ENCODE results near the gene LYPD6B.

LYPD6B gene

GRCh38 chr2:149038442-149039212, at the start of gene LYPD6B:
Gene LYPD6B (plus strand): TSS chr2:149038699. CDS start chr2:149130949, 92,250 bp downstream.
- DNase-seq (ENCODE audit: low spot score) = peak; percentile 44

- DNase-seq (ENCODE audit: low spot score) = peak; percentile 59
These were observed 48.5 kb upstream of the LYPD6B start for GRCh38 chr2:148989882-148990493.

- no peak for DNase-seq (ENCODE audit: low spot score)
These were observed 47.5 kb upstream of the LYPD6B start for GRCh38 chr2:148990968-148991367.

- no peak for DNase-seq (ENCODE audit: low spot score)
These were observed 46.1 kb upstream of the LYPD6B start for GRCh38 chr2:148992448-148992847.

- no peak for DNase-seq (ENCODE audit: low spot score)
These were observed 45.1 kb upstream of the LYPD6B start for GRCh38 chr2:148993351-148993750.

- DNase-seq (ENCODE audit: low spot score) = no peak
These were observed 44.2 kb upstream of the LYPD6B start for GRCh38 chr2:148994341-148994740.

- no peak for DNase-seq (ENCODE audit: low spot score)
These were observed 41.7 kb upstream of the LYPD6B start for GRCh38 chr2:148996805-148997204.

- DNase-seq (ENCODE audit: low spot score) = no peak
These were observed 40.2 kb upstream of the LYPD6B start for GRCh38 chr2:148998165-148998830.

GRCh38 chr2:148998831-148999200, 39.7 kb upstream of the LYPD6B start:
- DNase-seq (ENCODE audit: low spot score) = no peak

- DNase-seq (ENCODE audit: low spot score) = no peak
These were observed 39.0 kb upstream of the LYPD6B start for GRCh38 chr2:148999451-148999921.

GRCh38 chr2:149000158-149000938, 38.2 kb upstream of the LYPD6B start:
- DNase-seq (ENCODE audit: low spot score) = no peak

GRCh38 chr2:149001496-149001895, 37.0 kb upstream of the LYPD6B start:
- DNase-seq (ENCODE audit: low spot score) = no peak

GRCh38 chr2:149002378-149002890, 36.1 kb upstream of the LYPD6B start:
- DNase-seq (ENCODE audit: low spot score) = no peak

- no peak for DNase-seq (ENCODE audit: low spot score)
These were observed 35.4 kb upstream of the LYPD6B start for GRCh38 chr2:149002891-149003740.

GRCh38 chr2:149004836-149005235, 33.7 kb upstream of the LYPD6B start:
- DNase-seq (ENCODE audit: low spot score) = no peak

GRCh38 chr2:149005471-149006077, 32.9 kb upstream of the LYPD6B start:
- DNase-seq (ENCODE audit: low spot score) = no peak

GRCh38 chr2:149006883-149007543, 31.5 kb upstream of the LYPD6B start:
- DNase-seq (ENCODE audit: low spot score) = no peak

GRCh38 chr2:149008381-149008780, 30.1 kb upstream of the LYPD6B start:
- DNase-seq (ENCODE audit: low spot score) = no peak

- DNase-seq (ENCODE audit: low spot score) = no peak
These were observed 28.7 kb upstream of the LYPD6B start for GRCh38 chr2:149009576-149010461.
